OCI-LY3 (cell line): ENCODE results near the gene BABAM2.

Experiments
- EZH2phosphoT487 ChIP-seq: fragments of 200-600 bp; shearing (Covaris generic); IDR thresholded peaks from 2 replicates; pipeline ENCODE4 v1.6.1; 2018; ENCODE audit warnings: antibody characterized with exemption, mixed run types, low read depth
- TF ChIP-seq, protein P1 (sequence below): fragments of 200-600, 300-600 bp; sonication (generic); IDR thresholded peaks from 2 replicates; pipeline ENCODE4 v1.5.1; 2014; ENCODE audit warnings: antibody characterized with exemption, low read length, low read depth

DNA sequence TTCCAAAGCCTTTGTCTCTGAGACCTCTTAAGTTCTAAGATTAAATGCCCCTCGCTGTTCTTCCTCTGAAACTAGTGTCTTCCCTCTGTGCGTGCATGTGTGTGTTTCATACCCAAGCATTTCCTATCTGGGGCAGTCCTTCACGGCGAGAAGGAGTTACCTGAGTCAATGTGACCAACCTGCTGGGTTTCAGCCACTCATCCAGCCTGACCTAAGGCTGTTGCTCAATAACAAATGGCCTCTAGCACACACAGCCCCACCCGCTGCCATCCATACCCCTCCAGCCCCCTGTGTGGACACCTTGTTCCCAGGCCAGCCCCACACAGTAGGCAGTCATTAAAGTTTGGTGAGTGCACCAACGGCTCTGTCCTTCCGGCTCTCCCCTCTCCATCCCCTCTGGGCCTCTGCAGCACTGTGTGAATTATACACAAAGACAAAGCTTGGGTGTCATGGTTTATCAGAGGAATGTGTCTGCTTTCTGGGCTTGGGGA, 448.3 kb downstream of the BABAM2 start:
- TF ChIP-seq, protein P1, sequence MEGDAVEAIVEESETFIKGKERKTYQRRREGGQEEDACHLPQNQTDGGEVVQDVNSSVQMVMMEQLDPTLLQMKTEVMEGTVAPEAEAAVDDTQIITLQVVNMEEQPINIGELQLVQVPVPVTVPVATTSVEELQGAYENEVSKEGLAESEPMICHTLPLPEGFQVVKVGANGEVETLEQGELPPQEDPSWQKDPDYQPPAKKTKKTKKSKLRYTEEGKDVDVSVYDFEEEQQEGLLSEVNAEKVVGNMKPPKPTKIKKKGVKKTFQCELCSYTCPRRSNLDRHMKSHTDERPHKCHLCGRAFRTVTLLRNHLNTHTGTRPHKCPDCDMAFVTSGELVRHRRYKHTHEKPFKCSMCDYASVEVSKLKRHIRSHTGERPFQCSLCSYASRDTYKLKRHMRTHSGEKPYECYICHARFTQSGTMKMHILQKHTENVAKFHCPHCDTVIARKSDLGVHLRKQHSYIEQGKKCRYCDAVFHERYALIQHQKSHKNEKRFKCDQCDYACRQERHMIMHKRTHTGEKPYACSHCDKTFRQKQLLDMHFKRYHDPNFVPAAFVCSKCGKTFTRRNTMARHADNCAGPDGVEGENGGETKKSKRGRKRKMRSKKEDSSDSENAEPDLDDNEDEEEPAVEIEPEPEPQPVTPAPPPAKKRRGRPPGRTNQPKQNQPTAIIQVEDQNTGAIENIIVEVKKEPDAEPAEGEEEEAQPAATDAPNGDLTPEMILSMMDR, result no peak
- no peak for TF ChIP-seq EZH2phosphoT487
